Activated CD8-positive, alpha-beta memory T cell treated with anti-CD3 and anti-CD28 coated beads, Interleukin-2, amount 50 U/mL, for 24 hours (primary cell): ENCODE measurements around the gene FAIM2.

Source experiments
- DNase-seq: peaks from one replicate; pipeline ENCODE4 v3.0.0-alpha.2; 2020; ENCODE audit errors: extremely low read depth

The FAIM2 gene

DNA sequence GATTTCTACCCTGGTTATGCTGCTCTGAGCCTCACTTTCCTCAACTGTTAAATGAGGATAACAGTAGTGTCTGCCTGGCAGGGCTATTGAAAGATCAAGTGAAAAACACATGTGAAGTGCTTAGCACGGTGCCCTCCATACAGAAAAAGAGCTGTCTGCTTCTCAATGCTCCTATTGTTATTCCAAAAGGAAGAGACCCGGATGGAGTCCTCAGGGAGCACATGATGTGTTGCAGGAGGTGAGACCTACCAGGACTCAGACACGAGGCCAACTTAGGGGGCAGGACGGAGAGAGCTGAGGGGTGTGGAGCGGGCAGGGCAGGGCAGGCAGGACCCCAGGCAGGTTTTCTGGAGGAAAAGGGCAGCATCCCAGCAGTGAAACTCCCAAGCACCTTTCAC, 8.9 kb downstream of the FAIM2 start:
- no peak for DNase-seq

- DNase-seq, result no peak
Observed at GRCh38 chr12:49893753-49894750, 9.6 kb downstream of the FAIM2 start.

DNA sequence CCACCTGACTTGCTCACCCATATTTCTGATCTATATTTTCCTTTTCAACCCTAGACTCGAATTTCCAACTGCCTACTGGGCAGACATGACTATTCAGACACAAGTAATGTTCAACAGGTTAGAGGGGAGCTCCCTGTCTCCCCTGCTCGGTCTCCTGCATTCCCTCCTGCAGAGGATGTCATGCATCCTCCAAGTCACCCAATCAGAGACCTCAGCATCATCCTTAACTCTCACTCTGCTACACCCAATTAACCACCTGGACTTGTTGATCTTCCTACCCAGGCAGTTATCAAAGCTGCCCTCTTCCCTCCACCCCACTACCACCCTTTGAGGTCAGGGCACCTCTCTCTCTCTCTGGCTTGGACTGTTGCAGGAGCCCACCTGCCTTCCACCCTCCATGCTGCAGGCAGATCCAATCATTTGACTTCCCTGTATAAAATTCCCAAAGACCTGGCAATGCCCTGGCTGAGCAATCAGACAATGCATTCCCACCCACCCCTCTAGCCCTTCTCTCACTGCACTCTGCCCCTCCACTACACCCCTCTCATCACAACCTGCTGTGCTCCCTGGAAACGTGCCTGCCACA, 10.9 kb downstream of the FAIM2 start:
- no peak for DNase-seq

DNA sequence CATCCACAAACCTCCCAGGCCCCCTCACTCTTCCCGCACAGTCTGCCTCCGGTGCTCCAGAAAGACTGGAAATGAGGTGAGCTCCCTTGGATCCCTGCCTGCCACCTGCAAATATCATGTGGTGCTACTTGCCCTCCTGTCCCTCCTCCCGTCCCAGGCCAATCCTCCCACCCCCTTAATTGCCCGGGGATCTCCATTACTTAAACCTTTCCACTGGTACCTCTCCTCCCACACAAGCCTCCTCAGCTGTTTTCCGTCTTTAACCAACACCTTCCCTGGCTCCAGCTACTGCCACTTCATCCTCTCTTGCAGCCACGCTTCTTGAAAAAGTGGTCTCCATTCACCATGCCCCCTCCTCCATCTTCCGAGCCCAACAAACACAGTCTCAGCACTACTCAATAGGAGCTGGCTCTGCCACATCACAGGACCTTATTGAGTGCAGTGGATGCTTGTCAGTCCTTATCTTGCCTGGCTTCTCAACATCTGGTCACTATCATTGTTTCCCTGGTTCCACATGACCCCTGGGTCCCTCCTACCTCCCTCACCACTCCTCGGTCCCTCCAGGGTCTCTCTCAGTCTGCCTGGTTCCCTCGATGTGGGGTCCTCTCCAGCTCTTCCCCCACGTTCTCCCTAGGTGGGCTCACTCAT, 11.5 kb downstream of the FAIM2 start:
- DNase-seq, result no peak

GRCh38 chr12:49891476-49891875, 12.2 kb downstream of the FAIM2 start:
- DNase-seq, result no peak

DNA sequence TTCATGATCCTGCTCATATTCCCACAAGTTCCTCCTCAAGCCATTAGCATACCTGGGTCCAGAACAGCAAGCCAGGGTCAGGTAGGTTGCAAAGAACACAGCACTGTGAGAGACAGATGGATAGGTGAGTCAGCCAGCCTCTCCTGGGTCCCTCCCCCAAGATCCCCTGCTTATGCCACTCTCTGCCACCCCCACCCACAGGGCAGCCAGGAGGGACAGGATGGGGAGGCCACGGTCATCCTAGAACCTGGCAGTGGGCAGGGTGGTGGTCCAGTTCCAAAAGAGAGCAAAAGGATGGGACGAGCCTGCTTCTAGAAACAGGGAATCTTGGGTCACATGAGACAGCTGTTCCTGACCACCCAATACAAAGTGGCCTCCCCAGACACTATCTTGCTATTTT, 12.7 kb downstream of the FAIM2 start:
- DNase-seq, result no peak

DNA sequence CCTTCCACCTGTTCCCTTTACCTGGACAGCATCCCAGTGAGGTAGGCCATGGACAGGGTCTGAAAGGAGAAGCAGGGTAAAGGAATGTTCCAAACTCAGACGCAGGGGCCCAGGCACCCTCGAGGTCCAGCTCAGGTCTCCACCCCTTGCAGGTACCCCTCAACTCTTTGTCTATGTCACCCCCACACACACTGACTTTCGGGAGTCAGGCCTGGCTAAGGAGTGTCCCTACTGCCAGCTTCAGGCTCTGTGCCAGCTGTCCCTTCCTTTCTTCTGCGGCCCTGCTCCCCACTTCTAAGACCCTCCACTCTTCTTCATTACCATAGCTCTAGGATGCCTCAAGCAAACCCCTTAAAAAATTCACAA, 13.6 kb downstream of the FAIM2 start:
- no peak for DNase-seq

- DNase-seq, result no peak
Observed at GRCh38 chr12:49889361-49890095, 14.2 kb downstream of the FAIM2 start.

- no peak for DNase-seq
Observed at GRCh38 chr12:49888461-49889151, 15.1 kb downstream of the FAIM2 start.

DNA sequence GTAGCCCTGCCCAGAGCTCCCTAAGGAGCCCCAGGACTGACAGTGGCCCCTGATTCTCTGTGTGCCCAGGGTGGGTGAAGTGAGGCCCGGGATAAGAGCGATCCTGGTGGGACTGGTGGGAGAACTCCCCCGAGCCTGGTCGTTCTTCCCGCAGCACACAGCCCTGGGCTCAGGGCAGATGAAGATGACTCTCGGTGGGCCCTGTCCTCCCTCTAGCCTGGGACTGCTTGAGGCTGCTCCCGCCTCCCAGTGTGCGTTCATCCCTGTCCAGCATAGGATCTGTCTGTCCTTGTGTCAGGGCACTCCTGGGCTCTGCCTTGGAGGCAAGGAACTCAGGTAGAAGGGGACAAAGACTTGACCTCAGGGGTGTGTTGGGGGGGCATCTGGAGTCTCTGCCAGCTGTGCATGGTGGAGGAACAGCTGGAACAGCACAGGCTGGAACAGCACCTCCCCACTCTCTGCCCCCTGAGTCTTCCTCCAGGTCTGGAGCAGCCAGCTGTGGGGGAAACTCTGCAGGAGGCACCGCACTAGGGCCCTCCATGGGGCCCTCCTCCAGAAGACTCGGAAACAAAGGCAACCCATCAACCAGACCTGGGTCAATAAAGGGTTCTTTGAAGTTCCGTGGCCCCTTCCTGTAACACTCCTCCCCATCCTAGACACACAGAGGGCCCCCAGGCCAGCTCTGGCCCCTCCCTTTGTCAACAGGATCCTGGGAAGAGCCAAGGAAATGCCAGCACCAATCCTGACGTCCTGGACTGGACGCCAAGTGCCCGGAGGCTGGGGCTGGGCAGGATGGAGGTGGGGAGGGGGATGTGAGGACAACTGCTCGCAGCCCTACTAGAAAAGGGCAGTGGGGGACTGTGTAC, 15.9 kb downstream of the FAIM2 start:
- DNase-seq, result no peak

- no peak for DNase-seq
Observed at GRCh38 chr12:49887091-49887490, 16.6 kb downstream of the FAIM2 start.

DNA sequence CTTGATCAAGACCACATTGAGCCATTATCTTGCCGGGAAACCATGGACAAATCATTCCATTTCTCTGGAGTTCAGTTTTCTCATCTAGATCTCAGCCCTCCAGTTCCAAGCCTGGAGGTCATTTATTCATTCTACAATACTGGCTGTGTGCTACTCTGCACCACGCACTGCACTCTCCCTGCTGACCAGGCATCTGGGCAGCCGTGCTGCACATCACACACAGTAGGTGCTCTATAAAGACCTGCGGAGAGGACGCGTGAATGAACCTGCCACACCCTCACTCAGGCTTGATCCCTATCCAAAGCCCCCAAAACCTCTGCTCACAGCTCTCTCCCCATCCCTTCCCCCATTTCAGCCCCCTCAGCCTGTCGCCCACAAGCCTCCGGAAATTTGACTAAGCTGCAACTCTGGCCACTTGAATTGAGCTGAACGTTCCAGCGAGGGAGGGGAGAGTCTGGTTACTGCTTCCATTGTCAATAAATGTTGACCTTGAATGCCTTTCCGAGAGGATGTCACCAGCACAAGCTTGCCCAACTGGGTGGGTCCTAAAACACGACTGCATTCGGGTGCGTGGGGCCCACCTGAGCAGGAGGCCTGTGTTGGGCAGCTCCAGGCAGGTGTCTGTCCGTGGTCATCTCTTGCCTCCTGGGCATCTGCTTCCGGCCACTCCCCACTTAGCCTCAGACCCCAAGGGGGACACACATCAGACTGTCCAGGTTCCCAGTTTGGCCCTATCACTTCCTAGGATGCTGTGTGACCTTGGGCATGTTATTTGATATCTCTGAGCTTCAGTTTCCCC, 17.8 kb downstream of the FAIM2 start:
- no peak for DNase-seq

DNA sequence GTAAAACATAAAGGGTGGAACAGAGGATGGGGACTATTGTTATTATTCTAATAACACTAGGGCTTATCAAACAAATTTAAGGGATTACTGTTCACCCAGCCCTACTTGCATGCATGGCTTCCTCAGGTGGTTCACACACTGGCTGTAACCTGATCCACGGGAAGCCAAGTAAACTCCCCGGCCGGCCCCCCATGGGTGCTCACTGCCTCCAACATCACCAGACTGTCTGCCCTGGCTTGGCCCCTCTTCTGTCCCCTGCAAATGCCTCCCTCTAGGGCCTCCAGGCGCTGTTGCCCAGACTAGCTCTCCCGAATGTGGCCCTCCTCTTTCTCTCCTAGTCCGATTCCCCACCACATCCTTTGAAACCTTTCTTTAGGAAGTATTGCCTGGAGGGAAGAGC, 18.6 kb downstream of the FAIM2 start:
- DNase-seq, result no peak

DNA sequence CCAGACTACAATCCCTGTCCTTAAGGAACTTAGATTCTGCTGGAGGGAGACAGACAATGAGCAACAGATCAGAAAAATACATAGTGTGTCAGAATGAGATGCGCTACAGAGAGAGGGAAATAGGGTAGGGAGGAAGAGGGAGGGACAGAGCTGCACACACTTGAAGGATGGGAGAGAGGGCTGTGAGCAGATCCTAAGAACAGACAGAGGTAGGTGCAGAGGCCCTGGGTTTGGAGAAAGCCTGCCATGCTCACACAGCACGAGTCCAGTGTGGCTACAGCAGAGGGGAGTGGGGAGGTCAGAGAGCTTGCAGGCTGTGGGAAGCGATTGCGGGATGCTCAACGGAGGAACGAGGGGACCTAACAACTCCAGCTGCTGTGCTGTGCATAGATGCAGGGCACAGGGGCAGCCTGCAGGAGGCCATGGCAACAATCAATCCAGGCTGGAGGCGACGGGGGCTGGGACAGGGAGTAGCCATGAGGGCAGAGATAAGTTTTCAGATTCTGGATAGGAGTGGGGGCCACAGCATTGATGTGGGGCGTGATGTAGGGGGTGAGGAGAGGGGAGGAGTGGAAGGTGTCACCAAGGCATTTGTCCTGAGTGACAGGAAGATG, 20.7 kb downstream of the FAIM2 start:
- DNase-seq, result no peak

- no peak for DNase-seq
Observed at GRCh38 chr12:49882248-49882850, 21.4 kb downstream of the FAIM2 start.

DNA sequence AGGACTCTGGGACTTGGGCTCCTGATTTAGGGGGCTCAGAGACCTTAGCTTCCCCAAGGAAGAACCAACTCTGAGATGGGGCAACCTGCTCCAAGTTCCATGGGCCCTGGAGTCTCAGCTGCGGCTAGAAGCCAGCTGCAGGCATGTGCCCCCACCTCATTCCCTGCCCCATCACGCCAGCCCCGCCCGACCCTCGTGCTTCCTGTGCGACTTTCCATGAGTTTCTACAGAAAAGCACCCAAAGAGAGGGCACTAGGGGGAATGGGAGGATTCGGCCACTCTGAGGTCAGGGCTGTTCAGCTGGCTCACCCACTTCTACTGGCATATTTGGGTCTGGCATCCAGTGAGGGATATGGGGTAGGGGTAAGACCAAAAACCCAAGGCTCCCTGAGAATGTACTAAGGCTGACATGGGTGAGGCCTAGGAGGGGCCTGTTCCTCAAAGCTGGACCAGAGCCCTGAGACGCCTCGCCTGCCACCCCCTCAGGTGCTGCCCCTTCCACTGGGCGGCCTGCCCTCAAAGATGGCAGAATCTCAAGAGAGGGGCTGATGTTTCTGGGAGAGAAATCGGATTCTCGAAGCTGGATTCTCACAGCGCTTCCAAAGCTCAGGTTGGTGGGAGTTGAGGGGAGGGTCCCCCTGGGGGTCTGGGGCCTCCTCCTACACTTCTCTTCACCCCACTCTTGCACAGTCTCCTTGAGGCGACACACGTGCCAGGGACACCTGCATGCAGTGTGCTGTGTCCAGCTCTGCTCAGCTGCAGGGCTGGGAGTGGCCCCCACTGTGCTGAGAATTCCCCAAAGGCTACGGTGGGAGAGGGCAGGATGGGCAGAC, 22.1 kb downstream of the FAIM2 start:
- no peak for DNase-seq

GRCh38 chr12:49880756-49881414, 22.8 kb downstream of the FAIM2 start:
- DNase-seq, result no peak
